HFFc6 (cell line): ENCODE results near the gene KRT81. TPM values are rescaled to one million over a fixed set of nuclear protein-coding genes. Genes with fewer than 3 reads are reported as not detected.
"Not testable (repeated sequence)": the region's sequence is repeated elsewhere in the genome, so short reads cannot be mapped to it uniquely, and the experiment has no call there.

Experiments used
- DNase-seq: peaks from one replicate; pipeline ENCODE4 v3.0.0-alpha.2; 2018
- H3K27ac Mint-ChIP-seq: 2 replicates; pipeline ENCODE4 v1.8.0; 2020; ENCODE audit warnings: mild to moderate bottlenecking, mixed read lengths
- H3K27me3 Mint-ChIP-seq: 2 replicates; pipeline ENCODE4 v1.8.0; 2021; ENCODE audit warnings: mild to moderate bottlenecking, moderate library complexity, mixed read lengths; ENCODE audit not compliant: insufficient read depth
- H3K36me3 Mint-ChIP-seq: 2 replicates; pipeline ENCODE4 v1.8.0; 2021; ENCODE audit warnings: low read depth, mixed read lengths
- H3K4me1 Mint-ChIP-seq: 2 replicates; pipeline ENCODE4 v1.8.0; 2020; ENCODE audit warnings: low read depth, mixed read lengths
- H3K4me3 Mint-ChIP-seq: 2 replicates; pipeline ENCODE4 v1.8.0; 2020; ENCODE audit warnings: mild to moderate bottlenecking, moderate library complexity, mixed read lengths
- H3K9me3 Mint-ChIP-seq: 2 replicates; pipeline ENCODE4 v1.8.0; 2020; ENCODE audit warnings: mild to moderate bottlenecking, mixed read lengths
- CTCF ChIP-seq: fragments of 200-600 bp; sonication (generic); IDR thresholded peaks from 2 replicates; pipeline ENCODE4 v1.5.0; 2021; ENCODE audit warnings: antibody characterized with exemption, mild to moderate bottlenecking
- total RNA-seq, 6 experiments: library from RNA; stranded (reverse); fragmentation: NEBNext Ultra II Directional; extraction: Animal tissue kit (Norgen Biotek cat#: 25700); gene quantifications; 2 replicates in 1 of 6; 3 replicates in 5 of 6; pipeline ENCODE4 v1.2.3, GENCODE V29; 2021

KRT81 gene
- total RNA-seq, 6 experiments from 2014 or later: 0.34 to 0.84 (median 0.70) TPM

- peak; percentile 26; the same call in 1 of the 2 replicates for TF ChIP-seq CTCF
- no peaks in the 10 kb centered on the region for H3K9me3 Mint-ChIP-seq
- H3K27me3 Mint-ChIP-seq: peaks cover 11% of the 10 kb centered on the region
- H3K27ac Mint-ChIP-seq: no peak overlapping the region
- no peak for DNase-seq
- H3K36me3 Mint-ChIP-seq: no peaks in the 10 kb centered on the region
- H3K4me3 Mint-ChIP-seq: no peak overlapping the region
- peaks cover 24% of the 10 kb centered on the region for H3K4me1 Mint-ChIP-seq
Measured at GRCh38 chr12:52258335-52258901, 32.9 kb downstream of the KRT81 start.

- H3K27ac Mint-ChIP-seq, H3K4me3 Mint-ChIP-seq, H3K9me3 Mint-ChIP-seq, DNase-seq, H3K36me3 Mint-ChIP-seq: not testable (repeated sequence)
- H3K27me3 Mint-ChIP-seq: peaks cover 11% of the 10 kb centered on the region
- peaks cover 24% of the 10 kb centered on the region for H3K4me1 Mint-ChIP-seq
Measured at GRCh38 chr12:52257922-52258321, 33.4 kb downstream of the KRT81 start.

- Mint-ChIP-seq H3K9me3 (no peaks in the 10 kb centered on the region), H3K36me3 (no peaks in the 10 kb centered on the region), H3K4me1 (peaks cover 24% of the 10 kb centered on the region), H3K4me3 (no peak overlapping the region), H3K27ac (no peak overlapping the region), H3K27me3 (peaks cover 11% of the 10 kb centered on the region)
- no peak for TF ChIP-seq CTCF
- DNase-seq: no peak
Measured at GRCh38 chr12:52257074-52257551, 34.2 kb downstream of the KRT81 start.

- Mint-ChIP-seq H3K36me3 (no peaks in the 10 kb centered on the region), H3K4me3 (no peak overlapping the region), H3K27ac (no peak overlapping the region)
Measured at GRCh38 chr12:52256584-52256935, 34.8 kb downstream of the KRT81 start.

GRCh38 chr12:52255926-52256583, 35.3 kb downstream of the KRT81 start:
- no peak for TF ChIP-seq CTCF
- Mint-ChIP-seq H3K27me3 (peaks cover 7% of the 10 kb centered on the region), H3K9me3 (no peaks in the 10 kb centered on the region), H3K27ac (no peak overlapping the region), H3K4me1 (peaks cover 18% of the 10 kb centered on the region), H3K36me3 (no peaks in the 10 kb centered on the region), H3K4me3 (no peak overlapping the region)
- no peak for DNase-seq

More at GRCh38 chr12:52256584-52256935, 34.8 kb downstream of the KRT81 start:
- no peaks in the 10 kb centered on the region for H3K9me3 Mint-ChIP-seq
- peaks cover 23% of the 10 kb centered on the region for H3K4me1 Mint-ChIP-seq
- peaks cover 9% of the 10 kb centered on the region for H3K27me3 Mint-ChIP-seq
- DNase-seq: no peak
- TF ChIP-seq CTCF: no peak

- no peaks in the 10 kb centered on the region for H3K9me3 Mint-ChIP-seq
- peaks cover 9% of the 10 kb centered on the region for H3K4me1 Mint-ChIP-seq
- DNase-seq: no peak
- no peak overlapping the region for H3K27ac Mint-ChIP-seq
- H3K4me3 Mint-ChIP-seq: no peak overlapping the region
- H3K27me3 Mint-ChIP-seq: peaks cover 7% of the 10 kb centered on the region
- no peak for TF ChIP-seq CTCF
- H3K36me3 Mint-ChIP-seq: no peaks in the 10 kb centered on the region
Measured at GRCh38 chr12:52254965-52255751, 36.2 kb downstream of the KRT81 start.
